ENCODE measurements around the gene FAM221A. TPM values are rescaled to one million over a fixed set of nuclear protein-coding genes. Genes with fewer than 3 reads are reported as not detected.

FAM221A gene
- total and polyA plus RNA-seq, 2 donors (not counting 1 experiment from before 2014, with no cell fraction given) = 1.1 to 5.1 TPM

DNA sequence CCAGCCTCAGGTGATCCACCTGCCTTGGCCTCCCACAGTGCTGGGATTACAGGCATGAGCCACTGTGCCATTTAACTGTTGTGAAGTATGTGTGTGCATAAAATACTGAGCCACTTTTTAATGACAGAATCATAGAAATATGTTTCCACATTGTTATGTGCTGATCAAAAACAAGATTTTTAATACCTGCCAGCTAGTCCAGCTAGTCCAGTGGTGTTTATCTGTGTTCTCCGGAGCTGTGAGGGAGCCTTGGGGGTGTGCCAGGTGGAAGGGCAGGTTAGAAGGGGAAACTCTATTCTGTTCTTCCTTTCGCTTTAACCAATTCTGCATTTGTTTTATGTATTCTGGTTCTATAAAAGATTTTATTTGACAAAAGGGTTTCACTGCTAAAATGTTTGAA is 7.0 kb downstream of the FAM221A start:
- no peaks in the 10 kb centered on the region for H3K9me3 ChIP-seq (ENCODE audit: control insufficient read depth, insufficient read depth, low read depth, low read length)
- no peak overlapping the region for H3K4me2 ChIP-seq (ENCODE audit: extremely low read depth, insufficient read depth, low read length)
- H3K27me3 ChIP-seq (ENCODE audit: control insufficient read depth, insufficient read depth, low read length) = no peaks in the 10 kb centered on the region
- peak in 1 of 2 donors; percentile 29 for DNase-seq (ENCODE audit: low read depth in 2 of 2)
- no peaks in the 10 kb centered on the region for H3K79me2 ChIP-seq (ENCODE audit: control insufficient read depth, insufficient read depth, low read length)
- no peak overlapping the region for H3K4me3 ChIP-seq (replicated peaks in 1 of 4; ENCODE audit: control extremely low read depth in 1 of 4, insufficient read depth in 1 of 4, low read depth in 3 of 4, low read length in 4 of 4)
- H3K27ac ChIP-seq (ENCODE audit: insufficient read depth, low read length) = no peak overlapping the region
- H2AFZ ChIP-seq (ENCODE audit: low read length) = no peak overlapping the region
- H3K36me3 ChIP-seq (ENCODE audit: control insufficient read depth, insufficient read depth, low read length) = no peaks in the 10 kb centered on the region
- H4K20me1 ChIP-seq (ENCODE audit: control insufficient read depth, extremely low read depth, insufficient read depth, low read length) = no peaks in the 10 kb centered on the region
- TF ChIP-seq EZH2 (IDR thresholded peaks at IDR 0.05; ENCODE audit: low read length, missing control alignments) = no peak
- TF ChIP-seq, protein P1, sequence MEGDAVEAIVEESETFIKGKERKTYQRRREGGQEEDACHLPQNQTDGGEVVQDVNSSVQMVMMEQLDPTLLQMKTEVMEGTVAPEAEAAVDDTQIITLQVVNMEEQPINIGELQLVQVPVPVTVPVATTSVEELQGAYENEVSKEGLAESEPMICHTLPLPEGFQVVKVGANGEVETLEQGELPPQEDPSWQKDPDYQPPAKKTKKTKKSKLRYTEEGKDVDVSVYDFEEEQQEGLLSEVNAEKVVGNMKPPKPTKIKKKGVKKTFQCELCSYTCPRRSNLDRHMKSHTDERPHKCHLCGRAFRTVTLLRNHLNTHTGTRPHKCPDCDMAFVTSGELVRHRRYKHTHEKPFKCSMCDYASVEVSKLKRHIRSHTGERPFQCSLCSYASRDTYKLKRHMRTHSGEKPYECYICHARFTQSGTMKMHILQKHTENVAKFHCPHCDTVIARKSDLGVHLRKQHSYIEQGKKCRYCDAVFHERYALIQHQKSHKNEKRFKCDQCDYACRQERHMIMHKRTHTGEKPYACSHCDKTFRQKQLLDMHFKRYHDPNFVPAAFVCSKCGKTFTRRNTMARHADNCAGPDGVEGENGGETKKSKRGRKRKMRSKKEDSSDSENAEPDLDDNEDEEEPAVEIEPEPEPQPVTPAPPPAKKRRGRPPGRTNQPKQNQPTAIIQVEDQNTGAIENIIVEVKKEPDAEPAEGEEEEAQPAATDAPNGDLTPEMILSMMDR (conservative IDR thresholded peaks at IDR 0.05 in 1 of 2, IDR thresholded peaks at IDR 0.05 in 1 of 2; ENCODE audit: low read depth in 1 of 2, low read length in 2 of 2) = no peak
- no peaks in the 10 kb centered on the region for H3K4me1 ChIP-seq (ENCODE audit: control insufficient read depth, extremely low read depth, insufficient read depth, low read length)
- H3K9ac ChIP-seq (ENCODE audit: insufficient read depth, low read length) = no peak overlapping the region

DNA sequence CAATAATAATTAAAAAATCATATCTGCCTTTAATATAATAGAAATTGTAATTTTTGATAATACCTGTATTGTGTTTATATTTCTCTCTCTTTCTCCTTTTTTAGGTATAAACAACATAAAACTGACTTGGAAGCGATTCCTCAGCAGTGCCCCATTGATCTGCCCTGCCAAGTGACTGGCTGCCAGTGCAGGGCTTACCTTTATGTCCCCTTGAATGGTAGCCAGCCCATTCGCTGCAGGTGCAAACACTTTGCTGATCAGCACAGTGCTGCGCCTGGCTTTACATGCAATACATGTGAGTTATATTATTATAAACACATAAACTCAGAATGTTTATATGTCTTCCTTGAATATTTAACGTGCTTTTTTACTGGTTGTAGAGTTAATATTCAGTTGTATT is 9.2 kb downstream of the FAM221A start:
- Histone ChIP-seq H3K4me1 (ENCODE audit: control insufficient read depth, extremely low read depth, insufficient read depth, low read length) (no peaks in the 10 kb centered on the region), H3K9ac (ENCODE audit: insufficient read depth, low read length) (no peak overlapping the region), H2AFZ (ENCODE audit: low read length) (no peak overlapping the region), H3K4me3 (replicated peaks in 1 of 4; ENCODE audit: control extremely low read depth in 1 of 4, insufficient read depth in 1 of 4, low read depth in 3 of 4, low read length in 4 of 4) (no peak overlapping the region), H3K4me2 (ENCODE audit: extremely low read depth, insufficient read depth, low read length) (no peak overlapping the region), H4K20me1 (ENCODE audit: control insufficient read depth, extremely low read depth, insufficient read depth, low read length) (no peaks in the 10 kb centered on the region), H3K9me3 (ENCODE audit: control insufficient read depth, insufficient read depth, low read depth, low read length) (no peaks in the 10 kb centered on the region), H3K36me3 (ENCODE audit: control insufficient read depth, insufficient read depth, low read length) (no peaks in the 10 kb centered on the region), H3K27ac (ENCODE audit: insufficient read depth, low read length) (no peak overlapping the region), H3K27me3 (ENCODE audit: control insufficient read depth, insufficient read depth, low read length) (no peaks in the 10 kb centered on the region), H3K79me2 (ENCODE audit: control insufficient read depth, insufficient read depth, low read length) (no peaks in the 10 kb centered on the region)
- TF ChIP-seq EZH2 (IDR thresholded peaks at IDR 0.05; ENCODE audit: low read length, missing control alignments) = no peak
- no peak for DNase-seq (ENCODE audit: low read depth in 2 of 2)

DNA sequence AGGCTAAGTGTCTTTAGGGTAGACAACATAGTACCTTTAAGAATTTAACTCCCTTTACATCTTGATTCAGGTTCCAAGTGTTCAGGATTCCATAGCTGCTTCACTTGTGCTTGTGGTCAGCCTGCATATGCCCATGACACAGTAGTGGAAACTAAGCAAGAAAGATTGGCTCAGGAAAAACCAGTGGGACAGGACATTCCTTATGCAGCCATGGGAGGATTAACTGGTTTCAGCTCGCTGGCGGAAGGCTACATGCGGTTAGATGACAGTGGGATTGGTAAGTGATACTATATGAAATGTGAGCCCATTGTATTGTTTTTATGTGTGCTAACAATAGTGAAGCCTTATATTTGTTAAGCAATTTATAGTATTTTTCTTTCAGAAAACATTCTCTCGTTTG is 11.3 kb downstream of the FAM221A start:
- no peaks in the 10 kb centered on the region for H3K9me3 ChIP-seq (ENCODE audit: control insufficient read depth, insufficient read depth, low read depth, low read length)
- no peaks in the 10 kb centered on the region for H3K27me3 ChIP-seq (ENCODE audit: control insufficient read depth, insufficient read depth, low read length)
- H4K20me1 ChIP-seq (ENCODE audit: control insufficient read depth, extremely low read depth, insufficient read depth, low read length) = no peaks in the 10 kb centered on the region
- H3K79me2 ChIP-seq (ENCODE audit: control insufficient read depth, insufficient read depth, low read length) = no peaks in the 10 kb centered on the region
- DNase-seq (ENCODE audit: low read depth in 2 of 2) = peak in 1 of 2 donors; percentile 78
- no peak overlapping the region for H3K27ac ChIP-seq (ENCODE audit: insufficient read depth, low read length)
- H3K4me2 ChIP-seq (ENCODE audit: extremely low read depth, insufficient read depth, low read length) = no peak overlapping the region
- H3K4me3 ChIP-seq (replicated peaks in 1 of 4; ENCODE audit: control extremely low read depth in 1 of 4, insufficient read depth in 1 of 4, low read depth in 3 of 4, low read length in 4 of 4) = no peak overlapping the region
- H3K36me3 ChIP-seq (ENCODE audit: control insufficient read depth, insufficient read depth, low read length) = no peaks in the 10 kb centered on the region
- H3K9ac ChIP-seq (ENCODE audit: insufficient read depth, low read length) = no peak overlapping the region
- H2AFZ ChIP-seq (ENCODE audit: low read length) = no peak overlapping the region
- no peak for TF ChIP-seq EZH2 (IDR thresholded peaks at IDR 0.05; ENCODE audit: low read length, missing control alignments)
- TF ChIP-seq, protein P1 (conservative IDR thresholded peaks at IDR 0.05 in 1 of 2, IDR thresholded peaks at IDR 0.05 in 1 of 2; ENCODE audit: low read depth in 1 of 2, low read length in 2 of 2) = no peak
- no peaks in the 10 kb centered on the region for H3K4me1 ChIP-seq (ENCODE audit: control insufficient read depth, extremely low read depth, insufficient read depth, low read length)

Data from fibroblast of lung (primary cell).